Measurements from ENCODE around the gene TAMALIN.
"Not testable (repeated sequence)": the region's sequence is repeated elsewhere in the genome, so short reads cannot be mapped to it uniquely, and the experiment has no call there.

Gene TAMALIN

DNA sequence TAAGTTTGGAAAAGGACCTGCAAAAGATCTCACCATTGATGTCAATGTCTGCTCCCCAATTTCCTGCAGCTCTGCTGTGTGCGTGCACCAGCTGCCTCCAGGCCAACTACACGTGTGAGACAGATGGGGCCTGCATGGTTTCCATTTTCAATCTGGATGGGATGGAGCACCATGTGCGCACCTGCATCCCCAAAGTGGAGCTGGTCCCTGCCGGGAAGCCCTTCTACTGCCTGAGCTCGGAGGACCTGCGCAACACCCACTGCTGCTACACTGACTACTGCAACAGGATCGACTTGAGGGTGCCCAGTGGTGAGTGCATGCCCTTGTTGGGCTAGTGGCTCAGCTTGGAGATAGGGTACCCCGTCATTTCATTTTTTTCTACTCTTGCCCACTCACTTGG lies 31.6 kb upstream of the TAMALIN start:
- Histone ChIP-seq H2BK120ac (ENCODE audit: insufficient read depth, low read length, poor library complexity) (no peak overlapping the region), H2BK5ac (ENCODE audit: low read depth, low read length, poor library complexity) (no peak overlapping the region), H2AFZ (ENCODE audit: insufficient read depth, low read length, poor library complexity) (no peak overlapping the region), H3K9me3 (ENCODE audit: insufficient read depth, low read depth, low read length) (peaks cover 1% of the 10 kb centered on the region), H3K4ac (ENCODE audit: low read depth, low read length) (no peak overlapping the region), H4K8ac (ENCODE audit: low read depth, low read length) (no peak overlapping the region), H3K4me2 (ENCODE audit: low read length) (no peak overlapping the region), H3K18ac (ENCODE audit: low read length) (no peak overlapping the region), H4K12ac (ENCODE audit: low read depth, low read length) (no peak overlapping the region), H3K27ac (ENCODE audit: low read depth, low read length) (no peak overlapping the region), H4K91ac (ENCODE audit: low read depth, low read length) (no peak overlapping the region), H3K79me1 (ENCODE audit: low read length) (no peaks in the 10 kb centered on the region), H3K79me2 (ENCODE audit: control insufficient read depth, insufficient read depth, low read length, poor library complexity) (no peaks in the 10 kb centered on the region), H3K9ac (ENCODE audit: low read length) (no peak overlapping the region), H3K4me1 (ENCODE audit: control insufficient read depth in 1 of 2, insufficient read depth in 2 of 2, low read length in 2 of 2) (peaks cover 0 to 2% of the 10 kb centered on the region in 2 experiments), H2BK12ac (ENCODE audit: low read length) (no peak overlapping the region), H3K14ac (ENCODE audit: low read length) (no peak overlapping the region), H3K36me3 (ENCODE audit: control insufficient read depth in 1 of 2, insufficient read depth in 2 of 2, low read length in 2 of 2) (peaks cover 0 to 7% of the 10 kb centered on the region in 2 experiments), H3K23ac (ENCODE audit: low read length) (no peak overlapping the region), H3K4me3 (ENCODE audit: low read depth, low read length) (peak overlapping the region; percentile 52), H2AK5ac (ENCODE audit: low read length) (no peak overlapping the region), H3K27me3 (ENCODE audit: insufficient read depth, low read length) (no peaks in the 10 kb centered on the region)
- WGBS (ENCODE audit: extremely low coverage, insufficient coverage, insufficient read length): no CpG with 5 or more reads among the region's 8 CpGs
- DNase-seq: no peak

DNA sequence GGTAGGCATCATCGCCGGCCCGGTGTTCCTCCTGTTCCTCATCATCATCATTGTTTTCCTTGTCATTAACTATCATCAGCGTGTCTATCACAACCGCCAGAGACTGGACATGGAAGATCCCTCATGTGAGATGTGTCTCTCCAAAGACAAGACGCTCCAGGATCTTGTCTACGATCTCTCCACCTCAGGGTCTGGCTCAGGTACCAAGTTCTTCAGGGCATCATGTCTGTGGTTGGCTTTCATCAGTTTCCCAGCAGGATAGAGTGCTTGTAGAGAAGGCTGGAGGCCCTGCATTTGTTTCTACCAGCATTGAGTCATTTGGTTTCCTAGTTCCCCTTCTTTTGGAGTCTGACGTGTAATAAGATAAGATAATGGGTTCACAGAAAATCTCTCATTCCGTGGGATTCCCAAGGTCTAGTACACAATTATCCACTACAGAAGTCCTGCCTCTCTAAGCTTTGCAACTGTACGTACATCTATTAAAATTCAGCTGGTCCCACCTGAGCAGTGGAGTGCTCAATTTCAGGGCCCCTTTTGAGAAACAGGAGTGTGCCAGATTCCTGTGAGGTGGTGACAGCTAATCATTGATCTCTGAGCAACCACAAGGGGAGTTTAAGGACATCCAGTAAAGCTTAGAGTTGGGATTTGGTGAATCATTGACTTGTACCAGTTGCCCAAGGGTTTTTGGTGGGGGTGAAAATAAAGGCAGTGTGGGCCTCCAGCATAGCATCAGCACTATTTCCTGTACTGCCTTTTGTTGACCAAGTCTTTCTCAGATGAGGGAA lies 30.2 kb upstream of the TAMALIN start:
- H3K4me2 ChIP-seq (ENCODE audit: low read length): no peak overlapping the region
- no peak overlapping the region for H2BK120ac ChIP-seq (ENCODE audit: insufficient read depth, low read length, poor library complexity)
- DNase-seq: peak; percentile 88 to 90
- no peak overlapping the region for H3K14ac ChIP-seq (ENCODE audit: low read length)
- no peaks in the 10 kb centered on the region for H3K79me2 ChIP-seq (ENCODE audit: control insufficient read depth, insufficient read depth, low read length, poor library complexity)
- no peak overlapping the region for H3K9ac ChIP-seq (ENCODE audit: low read length)
- H2BK12ac ChIP-seq (ENCODE audit: low read length): no peak overlapping the region
- WGBS (ENCODE audit: extremely low coverage, insufficient coverage, insufficient read length): no CpG with 5 or more reads among the region's 10 CpGs
- no peak overlapping the region for H3K23ac ChIP-seq (ENCODE audit: low read length)
- H3K4me1 ChIP-seq (ENCODE audit: control insufficient read depth in 1 of 2, insufficient read depth in 2 of 2, low read length in 2 of 2): peaks cover 0 to 2% of the 10 kb centered on the region in 2 experiments
- no peak overlapping the region for H2BK5ac ChIP-seq (ENCODE audit: low read depth, low read length, poor library complexity)
- no peak overlapping the region for H3K27ac ChIP-seq (ENCODE audit: low read depth, low read length)
- H3K27me3 ChIP-seq (ENCODE audit: insufficient read depth, low read length): no peaks in the 10 kb centered on the region
- no peak overlapping the region for H3K4ac ChIP-seq (ENCODE audit: low read depth, low read length)
- H2AK5ac ChIP-seq (ENCODE audit: low read length): no peak overlapping the region
- no peak overlapping the region for H4K91ac ChIP-seq (ENCODE audit: low read depth, low read length)
- no peak overlapping the region for H4K12ac ChIP-seq (ENCODE audit: low read depth, low read length)
- H3K36me3 ChIP-seq (ENCODE audit: control insufficient read depth in 1 of 2, insufficient read depth in 2 of 2, low read length in 2 of 2): peaks cover 0 to 13% of the 10 kb centered on the region in 2 experiments
- no peak overlapping the region for H2AFZ ChIP-seq (ENCODE audit: insufficient read depth, low read length, poor library complexity)
- H3K79me1 ChIP-seq (ENCODE audit: low read length): no peaks in the 10 kb centered on the region
- peaks cover 1% of the 10 kb centered on the region for H3K9me3 ChIP-seq (ENCODE audit: insufficient read depth, low read depth, low read length)
- H3K4me3 ChIP-seq (ENCODE audit: low read depth, low read length): no peak overlapping the region
- no peak overlapping the region for H4K8ac ChIP-seq (ENCODE audit: low read depth, low read length)
- no peak overlapping the region for H3K18ac ChIP-seq (ENCODE audit: low read length)

DNA sequence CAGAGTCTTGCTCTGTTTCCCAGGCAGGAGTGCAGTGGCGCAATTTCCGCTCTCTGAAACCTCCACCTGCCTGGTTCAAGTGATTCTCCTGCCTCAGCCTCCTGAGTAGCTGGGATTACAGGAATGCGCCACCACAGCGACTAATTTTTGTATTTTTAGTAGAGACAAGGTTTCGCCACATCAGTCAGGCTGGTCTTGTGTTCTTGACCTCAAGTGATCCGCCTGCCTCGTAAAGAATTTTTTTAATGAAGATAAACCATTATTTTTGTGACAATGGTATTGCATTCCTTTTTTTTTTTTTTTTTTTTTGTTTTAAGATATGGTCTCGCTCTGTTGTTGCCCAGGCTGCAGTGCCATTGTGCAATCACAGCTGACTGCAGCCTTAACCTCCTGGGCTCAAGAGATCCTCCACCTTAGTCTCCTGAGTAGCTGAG lies 29.4 kb upstream of the TAMALIN start:
- H2BK5ac ChIP-seq (ENCODE audit: low read depth, low read length, poor library complexity): no peak overlapping the region
- no CpG with 5 or more reads among the region's 8 CpGs for WGBS (ENCODE audit: extremely low coverage, insufficient coverage, insufficient read length)
- H4K91ac ChIP-seq (ENCODE audit: low read depth, low read length): no peak overlapping the region
- H2AK5ac ChIP-seq (ENCODE audit: low read length): no peak overlapping the region
- no peak overlapping the region for H3K4me2 ChIP-seq (ENCODE audit: low read length)
- no peak overlapping the region for H3K27ac ChIP-seq (ENCODE audit: low read depth, low read length)
- H2AFZ ChIP-seq (ENCODE audit: insufficient read depth, low read length, poor library complexity): no peak overlapping the region
- no peaks in the 10 kb centered on the region for H3K79me1 ChIP-seq (ENCODE audit: low read length)
- H4K12ac ChIP-seq (ENCODE audit: low read depth, low read length): no peak overlapping the region
- no peak overlapping the region for H3K23ac ChIP-seq (ENCODE audit: low read length)
- no peak overlapping the region for H3K14ac ChIP-seq (ENCODE audit: low read length)
- H3K4me1 ChIP-seq (ENCODE audit: control insufficient read depth in 1 of 2, insufficient read depth in 2 of 2, low read length in 2 of 2): peaks cover 0 to 2% of the 10 kb centered on the region in 2 experiments
- H3K27me3 ChIP-seq (ENCODE audit: insufficient read depth, low read length): no peaks in the 10 kb centered on the region
- H4K8ac ChIP-seq (ENCODE audit: low read depth, low read length): no peak overlapping the region
- no peak overlapping the region for H2BK120ac ChIP-seq (ENCODE audit: insufficient read depth, low read length, poor library complexity)
- no peak overlapping the region for H3K4me3 ChIP-seq (ENCODE audit: low read depth, low read length)
- peak; percentile 84 to 93 for DNase-seq
- peaks cover 2% of the 10 kb centered on the region for H3K9me3 ChIP-seq (ENCODE audit: insufficient read depth, low read depth, low read length)
- no peak overlapping the region for H3K9ac ChIP-seq (ENCODE audit: low read length)
- no peak overlapping the region for H2BK12ac ChIP-seq (ENCODE audit: low read length)
- no peaks in the 10 kb centered on the region for H3K79me2 ChIP-seq (ENCODE audit: control insufficient read depth, insufficient read depth, low read length, poor library complexity)
- no peak overlapping the region for H3K18ac ChIP-seq (ENCODE audit: low read length)
- no peak overlapping the region for H3K4ac ChIP-seq (ENCODE audit: low read depth, low read length)
- peaks cover 2 to 19% of the 10 kb centered on the region in 2 experiments for H3K36me3 ChIP-seq (ENCODE audit: control insufficient read depth in 1 of 2, insufficient read depth in 2 of 2, low read length in 2 of 2)

DNA sequence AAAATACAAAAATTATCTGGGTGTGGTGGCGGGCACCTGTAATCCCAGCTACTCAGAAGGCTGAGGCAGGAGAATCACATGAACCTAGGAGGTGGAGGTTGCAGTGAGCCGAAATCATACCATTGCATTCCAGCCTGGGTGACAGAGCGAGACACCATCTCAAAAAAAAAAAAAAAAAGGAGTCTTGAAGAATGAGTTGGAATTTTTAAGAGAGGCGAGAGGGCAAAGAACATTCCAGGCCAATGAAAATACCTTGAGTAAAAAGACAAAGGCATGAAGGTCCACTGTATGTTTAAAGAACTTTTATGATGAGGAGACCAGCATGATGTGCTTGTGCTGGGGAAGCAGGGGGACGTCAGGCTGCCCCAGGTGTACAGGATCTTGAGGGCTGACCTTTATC lies 27.4 kb upstream of the TAMALIN start:
- not testable (repeated sequence) for H4K12ac ChIP-seq (ENCODE audit: low read depth, low read length); H2AFZ ChIP-seq (ENCODE audit: insufficient read depth, low read length, poor library complexity); H3K27ac ChIP-seq (ENCODE audit: low read depth, low read length); H3K9me3 ChIP-seq (ENCODE audit: insufficient read depth, low read depth, low read length); H3K18ac ChIP-seq (ENCODE audit: low read length); H3K4ac ChIP-seq (ENCODE audit: low read depth, low read length); H3K4me2 ChIP-seq (ENCODE audit: low read length); H2BK120ac ChIP-seq (ENCODE audit: insufficient read depth, low read length, poor library complexity); H3K79me2 ChIP-seq (ENCODE audit: control insufficient read depth, insufficient read depth, low read length, poor library complexity); H3K9ac ChIP-seq (ENCODE audit: low read length); H3K79me1 ChIP-seq (ENCODE audit: low read length); H3K14ac ChIP-seq (ENCODE audit: low read length); H2BK5ac ChIP-seq (ENCODE audit: low read depth, low read length, poor library complexity); H3K4me3 ChIP-seq (ENCODE audit: low read depth, low read length); H2BK12ac ChIP-seq (ENCODE audit: low read length); H3K27me3 ChIP-seq (ENCODE audit: insufficient read depth, low read length); H3K23ac ChIP-seq (ENCODE audit: low read length); H2AK5ac ChIP-seq (ENCODE audit: low read length); H3K4me1 ChIP-seq (ENCODE audit: control insufficient read depth in 1 of 2, insufficient read depth in 2 of 2, low read length in 2 of 2); H4K8ac ChIP-seq (ENCODE audit: low read depth, low read length); H4K91ac ChIP-seq (ENCODE audit: low read depth, low read length)
- DNase-seq: peak; percentile 63 to 86
- peaks cover 2 to 26% of the 10 kb centered on the region in 2 experiments for H3K36me3 ChIP-seq (ENCODE audit: control insufficient read depth in 1 of 2, insufficient read depth in 2 of 2, low read length in 2 of 2)
- no CpG with 5 or more reads among the region's 5 CpGs for WGBS (ENCODE audit: extremely low coverage, insufficient coverage, insufficient read length)
